PFSK-1 (cell line): ENCODE results near the gene RLN3.

ENCODE experiments used
- POLR2AphosphoS5 ChIP-seq: IDR thresholded peaks from 2 replicates; pipeline ENCODE4 v1.6.1; 2012; ENCODE audit warnings: low read depth, mild to moderate bottlenecking, control low read depth, low read length, moderate library complexity
- SIN3A ChIP-seq: IDR thresholded peaks from 2 replicates; pipeline ENCODE4 v1.6.1; 2012; ENCODE audit warnings: mild to moderate bottlenecking, low read length, moderate library complexity, borderline replicate concordance; ENCODE audit not compliant: insufficient read depth
- TF ChIP-seq, protein P1 (sequence below), 2 experiments: IDR thresholded peaks; 2 replicates each; pipeline versions ENCODE4 v1.6.1 to v1.8.0; 2011 to 2012; ENCODE audit warnings: low read depth in 2 of 2, low read length in 2 of 2, control low read depth in 1 of 2, inconsistent platforms in 1 of 2, mild to moderate bottlenecking in 1 of 2, moderate library complexity in 1 of 2; ENCODE audit not compliant: insufficient read depth in 1 of 2

DNA sequence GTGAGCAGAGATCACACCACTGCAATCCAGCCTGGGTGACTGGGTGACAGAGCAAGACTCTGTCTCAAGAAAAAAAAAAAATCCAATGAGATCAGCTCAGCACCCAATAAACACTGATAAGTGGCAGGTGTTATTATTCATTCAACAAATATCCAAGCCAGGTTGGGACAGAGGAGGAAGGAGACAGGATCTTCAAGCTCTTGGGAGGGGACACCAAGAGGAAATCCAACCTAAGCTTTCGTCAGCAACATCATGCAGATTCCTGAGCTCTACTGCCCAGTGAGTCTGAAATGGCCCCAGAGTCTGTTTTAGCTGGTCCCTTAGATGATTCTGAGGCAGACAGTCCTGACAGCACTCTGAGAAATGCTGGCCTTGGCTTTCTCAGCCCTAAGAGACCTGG lies 29.5 kb upstream of the RLN3 start:
- TF ChIP-seq, protein P1, sequence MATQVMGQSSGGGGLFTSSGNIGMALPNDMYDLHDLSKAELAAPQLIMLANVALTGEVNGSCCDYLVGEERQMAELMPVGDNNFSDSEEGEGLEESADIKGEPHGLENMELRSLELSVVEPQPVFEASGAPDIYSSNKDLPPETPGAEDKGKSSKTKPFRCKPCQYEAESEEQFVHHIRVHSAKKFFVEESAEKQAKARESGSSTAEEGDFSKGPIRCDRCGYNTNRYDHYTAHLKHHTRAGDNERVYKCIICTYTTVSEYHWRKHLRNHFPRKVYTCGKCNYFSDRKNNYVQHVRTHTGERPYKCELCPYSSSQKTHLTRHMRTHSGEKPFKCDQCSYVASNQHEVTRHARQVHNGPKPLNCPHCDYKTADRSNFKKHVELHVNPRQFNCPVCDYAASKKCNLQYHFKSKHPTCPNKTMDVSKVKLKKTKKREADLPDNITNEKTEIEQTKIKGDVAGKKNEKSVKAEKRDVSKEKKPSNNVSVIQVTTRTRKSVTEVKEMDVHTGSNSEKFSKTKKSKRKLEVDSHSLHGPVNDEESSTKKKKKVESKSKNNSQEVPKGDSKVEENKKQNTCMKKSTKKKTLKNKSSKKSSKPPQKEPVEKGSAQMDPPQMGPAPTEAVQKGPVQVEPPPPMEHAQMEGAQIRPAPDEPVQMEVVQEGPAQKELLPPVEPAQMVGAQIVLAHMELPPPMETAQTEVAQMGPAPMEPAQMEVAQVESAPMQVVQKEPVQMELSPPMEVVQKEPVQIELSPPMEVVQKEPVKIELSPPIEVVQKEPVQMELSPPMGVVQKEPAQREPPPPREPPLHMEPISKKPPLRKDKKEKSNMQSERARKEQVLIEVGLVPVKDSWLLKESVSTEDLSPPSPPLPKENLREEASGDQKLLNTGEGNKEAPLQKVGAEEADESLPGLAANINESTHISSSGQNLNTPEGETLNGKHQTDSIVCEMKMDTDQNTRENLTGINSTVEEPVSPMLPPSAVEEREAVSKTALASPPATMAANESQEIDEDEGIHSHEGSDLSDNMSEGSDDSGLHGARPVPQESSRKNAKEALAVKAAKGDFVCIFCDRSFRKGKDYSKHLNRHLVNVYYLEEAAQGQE (IDR thresholded peaks at IDR 0.05; ENCODE audit: insufficient read depth in 1 of 2, low read depth in 2 of 2, low read length in 2 of 2) = no peak
- TF ChIP-seq POLR2AphosphoS5 (no peak), SIN3A (no peak)
